Activated naive CD4-positive, alpha-beta T cell treated with anti-CD3 and anti-CD28 coated beads, Interleukin-2, amount 50 U/mL, for 72 hours (primary cell): ENCODE measurements around the gene ERCC6L2. TPM values are rescaled to one million over a fixed set of nuclear protein-coding genes. Genes with fewer than 3 reads are reported as not detected.

Experiments
- ATAC-seq, 2 donors: fragments of 150-1000 bp; cut with Tn5 transposase; 2 replicates each; pipeline ENCODE4 v1.10.0; 2021; ENCODE audit warnings: mild to moderate bottlenecking in 2 of 2, moderate library complexity in 2 of 2
- DNase-seq, 2 donors: peaks; one replicate each; pipeline ENCODE4 v3.0.0; 2021 to 2022; ENCODE audit warnings: low spot score in 2 of 2
- H3K27ac Mint-ChIP-seq, 2 donors: one replicate each; pipeline ENCODE4 v1.8.0; 2022; ENCODE audit warnings: mild to moderate bottlenecking in 2 of 2, mixed read lengths in 2 of 2
- H3K36me3 Mint-ChIP-seq, 2 donors: one replicate each; pipeline ENCODE4 v1.8.0; 2022; ENCODE audit warnings: mixed read lengths in 2 of 2
- H3K9me3 Mint-ChIP-seq, 2 donors: one replicate each; pipeline ENCODE4 v1.8.0; 2022; ENCODE audit warnings: mixed read lengths in 2 of 2
- total RNA-seq, 2 donors: library from RNA; stranded (reverse); gene quantifications; one replicate each; pipeline ENCODE4 v1.2.3, GENCODE V29; 2022

Gene ERCC6L2
- total RNA-seq, 2 donors from 2014 or later: 26.8 to 40.7 TPM

DNA sequence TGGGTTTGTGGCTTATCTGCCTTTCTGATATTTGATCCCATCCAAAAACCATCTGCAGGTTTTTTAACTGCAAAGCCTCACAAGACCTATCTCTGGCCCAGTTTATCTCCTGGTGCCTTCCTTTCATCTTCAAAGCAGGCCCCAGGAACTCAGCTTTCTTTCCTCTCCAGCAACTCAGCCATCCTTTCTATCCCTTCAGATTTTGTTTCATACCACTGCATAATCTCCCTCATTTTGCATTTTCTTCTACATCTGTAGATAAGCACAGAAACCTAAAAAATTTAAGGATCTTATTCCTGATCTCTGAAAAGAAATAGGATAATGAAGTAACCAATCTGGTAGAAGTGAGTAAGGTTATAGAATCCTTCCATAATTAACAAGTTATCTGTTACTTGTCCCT, 19.5 kb upstream of the ERCC6L2 start:
- Mint-ChIP-seq H3K9me3 (peaks cover 0 to 4% of the 10 kb centered on the region in 2 donors), H3K27ac (no peak overlapping the region), H3K36me3 (peaks cover 0 to 12% of the 10 kb centered on the region in 2 donors)
- DNase-seq: no peak
- ATAC-seq: no peak

DNA sequence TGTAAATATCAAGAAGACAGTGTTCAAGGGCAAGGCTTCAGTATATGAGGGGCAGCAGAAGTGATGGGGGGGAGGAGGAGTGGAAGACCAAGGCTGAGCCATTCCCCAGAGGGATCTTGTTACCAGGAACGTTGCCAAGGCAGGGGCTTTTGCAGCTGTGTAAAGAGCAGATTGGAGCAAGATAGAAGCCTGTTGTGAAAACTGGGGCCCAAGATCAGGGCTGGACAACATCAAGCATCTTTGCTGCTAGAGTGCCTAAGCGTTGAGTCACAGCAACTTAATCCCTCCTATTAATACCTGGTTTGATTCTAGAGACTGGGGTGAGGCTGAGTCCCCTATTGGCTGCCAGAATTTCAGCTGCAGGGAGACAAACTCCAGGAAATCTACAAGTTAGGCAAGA, 18.4 kb upstream of the ERCC6L2 start:
- no peak overlapping the region for H3K27ac Mint-ChIP-seq
- peaks cover 0 to 12% of the 10 kb centered on the region in 2 donors for H3K36me3 Mint-ChIP-seq
- ATAC-seq: no peak
- DNase-seq: no peak
- H3K9me3 Mint-ChIP-seq: peaks cover 7 to 11% of the 10 kb centered on the region in 2 donors

GRCh38 chr9:95857896-95858295, 17.6 kb upstream of the ERCC6L2 start:
- H3K27ac Mint-ChIP-seq: no peak overlapping the region
- ATAC-seq (no peak), DNase-seq (no peak)
- H3K36me3 Mint-ChIP-seq: peaks cover 0 to 17% of the 10 kb centered on the region in 2 donors
- H3K9me3 Mint-ChIP-seq: peaks cover 11 to 15% of the 10 kb centered on the region in 2 donors

DNA sequence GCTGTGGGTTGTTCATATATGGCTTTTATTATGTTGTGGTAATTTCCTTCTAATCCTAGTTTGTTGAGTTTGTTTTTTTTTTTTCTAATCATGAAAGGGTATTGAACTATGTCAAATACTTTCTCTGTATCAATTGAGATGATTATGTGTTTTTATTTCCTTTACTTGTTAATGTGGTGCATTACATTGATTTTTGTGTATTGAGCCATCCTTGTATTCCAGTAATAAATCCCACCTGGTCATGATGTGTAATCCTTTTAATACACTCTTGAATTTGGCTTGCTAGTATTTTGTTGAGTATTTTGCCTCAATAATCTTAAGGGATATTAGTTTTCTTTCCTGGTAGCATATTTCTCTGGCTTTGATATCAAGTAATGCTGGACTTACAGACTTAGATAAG, 13.1 kb upstream of the ERCC6L2 start:
- Mint-ChIP-seq H3K27ac (no peak overlapping the region), H3K36me3 (peaks cover 8 to 23% of the 10 kb centered on the region in 2 donors)
- no peak for DNase-seq

GRCh38 chr9:95864852-95865580, 10.5 kb upstream of the ERCC6L2 start:
- Mint-ChIP-seq H3K9me3 (peaks cover 18 to 23% of the 10 kb centered on the region in 2 donors), H3K36me3 (peaks cover 8 to 31% of the 10 kb centered on the region in 2 donors), H3K27ac (peak overlapping the region in 1 of 2 donors; percentile 9)
- DNase-seq: no peak
- ATAC-seq: peak; percentile 64 to 99

More for the DNA sequence above, 13.1 kb upstream of the ERCC6L2 start:
- ATAC-seq: no peak
- H3K9me3 Mint-ChIP-seq: peaks cover 18 to 23% of the 10 kb centered on the region in 2 donors

DNA sequence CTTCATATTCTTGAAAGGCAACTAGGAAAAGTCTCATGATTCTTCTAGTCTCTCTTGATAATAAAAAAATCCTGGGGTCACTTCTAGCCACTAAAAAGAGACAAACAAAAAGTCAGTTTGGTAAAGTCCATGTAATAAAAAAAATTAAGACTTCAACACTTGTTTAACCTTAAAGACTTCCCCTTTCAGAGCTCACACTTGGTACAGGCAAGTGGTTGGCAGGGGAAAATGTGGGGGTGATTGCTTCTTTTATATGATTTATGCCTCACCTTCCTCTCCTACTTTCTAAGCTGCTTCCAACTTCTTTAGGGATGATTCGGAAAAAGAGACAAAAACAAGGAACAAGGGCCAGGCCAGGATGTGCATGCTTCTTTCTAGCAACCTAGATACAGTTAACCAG, 5.1 kb upstream of the ERCC6L2 start:
- H3K36me3 Mint-ChIP-seq: peaks cover 11 to 57% of the 10 kb centered on the region in 2 donors
- no peak for DNase-seq
- no peak overlapping the region for H3K27ac Mint-ChIP-seq
- H3K9me3 Mint-ChIP-seq: no peaks in the 10 kb centered on the region
- ATAC-seq: no peak

GRCh38 chr9:95870906-95871305, 4.6 kb upstream of the ERCC6L2 start:
- no peak overlapping the region for H3K27ac Mint-ChIP-seq
- no peaks in the 10 kb centered on the region for H3K9me3 Mint-ChIP-seq
- ATAC-seq: no peak
- no peak for DNase-seq
- peaks cover 11 to 57% of the 10 kb centered on the region in 2 donors for H3K36me3 Mint-ChIP-seq

GRCh38 chr9:95874303-95874988, 1.0 kb upstream of the ERCC6L2 start:
- ATAC-seq (no peak), DNase-seq (no peak)
- H3K9me3 Mint-ChIP-seq: peaks cover 0 to 7% of the 10 kb centered on the region in 2 donors
- H3K36me3 Mint-ChIP-seq: peaks cover 11 to 54% of the 10 kb centered on the region in 2 donors
- no peak overlapping the region for H3K27ac Mint-ChIP-seq

GRCh38 chr9:95874989-95875304, 544 bp upstream of the ERCC6L2 start:
- Mint-ChIP-seq H3K9me3 (peaks cover 0 to 7% of the 10 kb centered on the region in 2 donors), H3K27ac (no peak overlapping the region), H3K36me3 (peaks cover 11 to 49% of the 10 kb centered on the region in 2 donors)
- ATAC-seq: peak; percentile 21 to 35
- peak; percentile 60 to 66 for DNase-seq

GRCh38 chr9:95876138-95876444, 600 bp downstream of the ERCC6L2 start:
- no peak for DNase-seq
- H3K9me3 Mint-ChIP-seq: peaks cover 0 to 7% of the 10 kb centered on the region in 2 donors
- no peak overlapping the region for H3K27ac Mint-ChIP-seq
- ATAC-seq: no peak
- H3K36me3 Mint-ChIP-seq: peaks cover 11 to 38% of the 10 kb centered on the region in 2 donors

- Mint-ChIP-seq H3K9me3 (peaks cover 0 to 7% of the 10 kb centered on the region in 2 donors), H3K27ac (no peak overlapping the region), H3K36me3 (peaks cover 11 to 33% of the 10 kb centered on the region in 2 donors)
- no peak for ATAC-seq
- no peak for DNase-seq
Observed at GRCh38 chr9:95876595-95876994, 1.1 kb downstream of the ERCC6L2 start.

- peaks cover 14 to 23% of the 10 kb centered on the region in 2 donors for H3K36me3 Mint-ChIP-seq
- ATAC-seq: no peak
- peak overlapping the region in 1 of 2 donors; percentile 70 for H3K27ac Mint-ChIP-seq
- no peak for DNase-seq
- peaks cover 0 to 7% of the 10 kb centered on the region in 2 donors for H3K9me3 Mint-ChIP-seq
Observed at GRCh38 chr9:95877984-95878383, 2.5 kb downstream of the ERCC6L2 start.

DNA sequence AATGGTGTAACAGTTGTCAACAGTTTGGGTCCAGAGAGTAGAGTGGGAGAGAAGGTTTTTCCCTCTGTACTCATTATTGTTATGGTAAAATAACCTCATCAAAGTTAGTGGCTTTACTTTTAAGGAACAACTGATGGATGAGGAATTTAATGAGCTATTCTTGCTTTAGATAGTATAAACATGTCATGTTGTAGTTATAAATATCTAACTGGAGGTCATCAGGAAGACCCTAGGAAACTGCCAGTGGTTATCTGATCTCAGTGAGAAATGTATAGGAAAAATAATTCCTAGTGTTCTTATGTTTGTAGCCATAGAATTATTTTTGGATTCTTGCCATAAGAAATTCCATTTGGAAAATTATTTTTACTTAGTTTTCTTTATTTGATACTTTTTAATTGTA, 4.1 kb downstream of the ERCC6L2 start:
- DNase-seq (no peak), ATAC-seq (no peak)
- Mint-ChIP-seq H3K9me3 (peaks cover 0 to 7% of the 10 kb centered on the region in 2 donors), H3K27ac (peak overlapping the region in 1 of 2 donors; percentile 50), H3K36me3 (peaks cover 18 to 24% of the 10 kb centered on the region in 2 donors)

DNA sequence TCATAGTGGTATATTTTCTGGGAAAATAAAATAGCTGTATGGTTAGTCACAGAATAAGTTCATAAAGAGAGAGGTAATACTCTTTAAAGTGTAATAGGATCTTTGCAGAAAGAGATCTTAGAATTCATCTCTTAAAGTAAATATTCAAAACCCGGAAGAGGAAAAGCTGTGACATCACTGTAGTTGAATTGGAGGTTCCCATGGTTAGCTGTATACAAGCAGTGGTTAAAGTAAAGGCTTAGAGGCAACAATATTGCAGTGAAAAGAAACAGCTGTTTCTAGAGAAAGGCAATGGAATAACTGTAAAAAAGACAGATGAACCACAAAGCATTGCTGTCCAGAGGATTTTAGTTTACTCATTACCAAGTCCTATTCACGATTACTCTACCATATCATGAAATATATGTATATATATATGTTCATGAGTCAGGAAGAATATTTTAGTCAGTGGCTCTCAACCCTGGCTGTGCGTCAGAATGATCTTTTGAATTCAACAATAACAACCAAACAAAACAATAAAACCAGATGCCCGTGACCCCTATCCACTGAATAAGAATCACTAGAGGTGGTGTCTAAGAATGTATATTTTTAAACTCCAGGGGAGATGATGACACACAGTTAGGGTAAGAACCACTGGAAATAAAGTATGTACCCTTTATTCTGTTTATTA, 4.7 kb downstream of the ERCC6L2 start:
- ATAC-seq (no peak), DNase-seq (no peak)
- peaks cover 0 to 7% of the 10 kb centered on the region in 2 donors for H3K9me3 Mint-ChIP-seq
- H3K36me3 Mint-ChIP-seq: peaks cover 15 to 26% of the 10 kb centered on the region in 2 donors
- peak overlapping the region in 1 of 2 donors; percentile 50 for H3K27ac Mint-ChIP-seq

DNA sequence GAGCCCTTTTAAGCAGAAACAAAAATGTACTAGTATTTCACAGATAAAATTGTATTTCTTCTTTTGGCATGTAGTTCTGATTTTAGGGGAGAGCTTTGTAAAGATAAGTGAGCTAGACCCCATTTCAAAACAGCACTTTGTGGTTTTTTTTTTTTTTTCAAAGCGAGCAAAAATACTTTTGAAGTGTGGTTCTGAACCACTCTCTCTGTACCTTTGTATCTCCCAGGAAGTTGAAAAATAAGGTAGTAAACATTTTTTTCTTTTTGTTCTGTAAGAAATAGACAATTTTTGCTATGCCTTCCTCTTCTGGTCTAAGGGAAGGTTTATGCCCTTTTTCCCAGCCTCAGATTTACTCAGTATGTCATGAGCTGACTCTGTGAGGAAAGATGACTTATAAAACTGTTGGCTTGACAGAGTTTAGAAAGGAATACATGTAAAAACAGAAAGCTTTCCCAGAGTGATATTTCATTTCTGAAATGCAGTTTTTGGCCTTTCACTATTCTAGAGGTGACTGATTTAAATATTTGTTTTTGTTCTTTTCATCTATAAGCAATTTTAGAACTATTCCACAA, 12.5 kb downstream of the ERCC6L2 start:
- Mint-ChIP-seq H3K9me3 (peaks cover 0 to 5% of the 10 kb centered on the region in 2 donors), H3K36me3 (peaks cover 18 to 54% of the 10 kb centered on the region in 2 donors), H3K27ac (peak overlapping the region in 1 of 2 donors; percentile 75)
- DNase-seq: no peak
- peak; percentile 26 to 50 for ATAC-seq

GRCh38 chr9:95890594-95890993, 15.1 kb downstream of the ERCC6L2 start:
- Mint-ChIP-seq H3K9me3 (peaks cover 0 to 10% of the 10 kb centered on the region in 2 donors), H3K27ac (no peak overlapping the region), H3K36me3 (peaks cover 6 to 44% of the 10 kb centered on the region in 2 donors)
- DNase-seq: no peak
- ATAC-seq: no peak
